Left forelimb (tissue), 1 donor: ENCODE data around the gene PDZK1.
"Not testable (repeated sequence)": the region's sequence is repeated elsewhere in the genome, so short reads cannot be mapped to it uniquely, and the experiment has no call there.

ENCODE experiments used
- DNase-seq: peaks from one replicate; pipeline ENCODE4 v3.0.0-alpha.2; 2018; ENCODE audit warnings: low spot score

The PDZK1 gene

GRCh38 chr1:145656245-145656943 lies 50.8 kb downstream of the PDZK1 start:
- DNase-seq = not testable (repeated sequence)

- not testable (repeated sequence) for DNase-seq
These were observed 63.2 kb downstream of the PDZK1 start for GRCh38 chr1:145643990-145644389.

GRCh38 chr1:145641886-145642285 lies 65.3 kb downstream of the PDZK1 start:
- not testable (repeated sequence) for DNase-seq

DNA sequence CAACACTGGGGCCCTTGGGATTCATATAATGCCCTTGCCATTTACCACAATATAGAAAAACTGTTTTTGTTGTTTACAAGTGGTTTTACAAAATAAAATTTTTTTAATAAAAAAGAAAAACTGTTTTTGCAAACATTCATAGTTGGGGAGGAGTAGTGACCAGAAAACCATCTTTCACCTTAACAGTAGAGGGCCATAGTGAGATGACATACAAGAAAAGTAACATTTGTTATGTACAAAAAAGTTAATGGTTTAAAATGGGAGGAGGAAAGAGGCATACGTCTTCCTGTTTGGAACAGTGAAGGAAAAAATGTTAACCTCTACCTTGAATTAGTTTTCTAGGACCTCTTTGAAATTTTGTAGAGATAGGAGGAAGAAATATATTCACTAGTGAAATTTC lies 70.9 kb downstream of the PDZK1 start:
- DNase-seq = not testable (repeated sequence)

DNA sequence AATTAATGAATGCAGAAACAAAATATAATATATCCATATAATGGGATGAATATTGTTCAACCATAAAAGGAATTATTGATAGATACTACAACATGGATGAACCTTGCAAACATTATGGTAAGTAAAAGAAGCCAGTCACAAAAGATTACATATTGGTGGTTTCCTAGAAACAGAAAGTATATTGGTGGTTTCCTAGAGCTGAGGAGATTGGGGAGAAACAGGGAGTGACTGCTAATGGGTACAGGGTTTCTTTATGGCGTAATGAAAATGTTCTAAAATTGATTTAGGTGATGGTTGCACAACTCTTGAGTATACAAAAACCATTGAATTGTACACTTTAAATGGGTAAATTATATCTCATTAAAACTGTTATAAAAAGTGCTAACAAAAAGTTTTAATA lies 85.0 kb downstream of the PDZK1 start:
- DNase-seq = not testable (repeated sequence)
